ENCODE measurements around the gene NTSR1. TPM values are rescaled to one million over a fixed set of nuclear protein-coding genes. Genes with fewer than 3 reads are reported as not detected.

The NTSR1 gene
- total and polyA plus RNA-seq, 2 of the 8 experiments (the other 6 are each of a cell fraction or from before 2014, with no cell fraction given), result 0.53 to 0.89 TPM

DNA sequence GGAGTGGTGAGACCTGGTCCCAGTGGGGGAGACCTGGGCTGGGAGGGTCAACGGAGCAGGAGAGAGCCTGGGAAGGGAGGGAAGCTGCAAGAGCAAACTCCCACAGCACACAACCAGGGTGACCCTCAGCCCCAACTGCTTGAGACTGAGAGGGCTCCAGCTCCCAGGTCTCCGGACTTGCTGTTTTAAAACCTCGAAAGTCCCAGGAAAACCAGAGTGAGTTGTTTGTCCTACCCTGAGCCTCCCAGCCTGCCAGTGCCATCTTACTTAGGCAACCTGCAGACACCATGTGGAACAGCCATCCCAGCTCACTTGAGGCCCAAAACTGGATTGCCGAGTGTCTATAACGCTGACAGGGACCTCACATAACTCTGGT is 4.8 kb upstream of the NTSR1 start:
- WGBS, 2 experiments (ENCODE audit: extremely low coverage in 1 of 2, insufficient coverage in 1 of 2, insufficient read length in 1 of 2, insufficient replicate concordance in 2 of 2, low coverage in 1 of 2, low lambda C conversion rate in 2 of 2, missing lambda C conversion rate in 1 of 2), result 82% methylated on average over 5 of the region's 5 CpGs; no CpG with 5 or more reads in 1 of the 2 experiments
- ChIA-PET POLR2A (ENCODE audit: partially characterized antibody) (no interaction called here), CTCF (ENCODE audit: partially characterized antibody) (interaction anchor here (1.1 to 4.7 kb wide), 6 partner anchors 10 to 120 kb away, joined by 3 to 34 read pairs (median 4); no protein-coding TSS in a partner anchor)
- Histone ChIP-seq H2BK120ac (replicated peaks; ENCODE audit: low read depth, low read length) (no peak overlapping the region), H3K27ac (ENCODE audit: low read depth, low read length) (no peak overlapping the region), H3K36me3 (ENCODE audit: control insufficient read depth in 2 of 4, insufficient read depth in 4 of 4, low read length in 3 of 4) (no peaks in the 10 kb centered on the region), H3K56ac (replicated peaks; ENCODE audit: insufficient read length, low read depth, low read length) (no peak overlapping the region), H3K18ac (ENCODE audit: extremely low read depth, low read length) (no peak overlapping the region), H2BK5ac (ENCODE audit: low read depth, low read length) (no peak overlapping the region), H2AK5ac (ENCODE audit: low read depth, low read length) (no peak overlapping the region), H3K4me3 (ENCODE audit: extremely low read depth in 1 of 4, insufficient read depth in 2 of 4, low read depth in 3 of 4, low read length in 4 of 4) (no peak overlapping the region), H3K9ac (replicated peaks in 1 of 4; ENCODE audit: extremely low read depth in 1 of 4, low read depth in 3 of 4, low read length in 3 of 4) (no peak overlapping the region), H3K79me2 (ENCODE audit: control insufficient read depth in 1 of 2, insufficient read depth in 2 of 2, low read length in 2 of 2) (no peaks in the 10 kb centered on the region), H3K14ac (ENCODE audit: insufficient read length) (no peak overlapping the region), H2BK20ac (ENCODE audit: low read length) (no peak overlapping the region), H3K23me2 (ENCODE audit: low read depth, low read length) (peaks cover 8% of the 10 kb centered on the region; the same call in 1 of the 2 replicates), H2BK12ac (ENCODE audit: low read depth, low read length) (no peak overlapping the region), H2AFZ (ENCODE audit: low read length) (no peak overlapping the region), H3K9me3 (ENCODE audit: insufficient read depth in 2 of 2, low read depth in 1 of 2, low read length in 1 of 2) (no peaks in the 10 kb centered on the region), H3K27me3 (replicated peaks in 1 of 4; ENCODE audit: control insufficient read depth in 3 of 4, extremely low read depth in 1 of 4, insufficient read depth in 3 of 4, low read length in 3 of 4) (peaks cover 6 to 15% (median 11%) of the 10 kb centered on the region in 4 experiments; a peak in 6 of 7 replicates), H3K4ac (replicated peaks; ENCODE audit: insufficient read length, low read depth, low read length) (no peak overlapping the region), H2BK15ac (ENCODE audit: low read length) (no peak overlapping the region), H3K79me1 (ENCODE audit: low read depth, low read length) (no peaks in the 10 kb centered on the region), H4K5ac (ENCODE audit: insufficient read length, low read depth, low read length) (no peak overlapping the region), H4K8ac (ENCODE audit: extremely low read depth, insufficient read depth, low read length) (no peak overlapping the region), H4K91ac (replicated peaks; ENCODE audit: insufficient read length, low read length) (no peak overlapping the region), H3K4me1 (replicated peaks in 1 of 4; ENCODE audit: control insufficient read depth in 3 of 4, insufficient read depth in 4 of 4, low read length in 3 of 4) (peaks cover 0 to 7% (median 5%) of the 10 kb centered on the region in 4 experiments; a peak in 5 of 7 replicates), H3K4me2 (ENCODE audit: insufficient read depth in 1 of 2, low read depth in 2 of 2, low read length in 2 of 2) (no peak overlapping the region), H4K20me1 (replicated peaks in 1 of 2; ENCODE audit: control insufficient read depth in 1 of 2, insufficient read depth in 2 of 2, low read length in 2 of 2) (no peaks in the 10 kb centered on the region), H3K23ac (ENCODE audit: insufficient read length) (no peak overlapping the region)
- FAIRE-seq, result no peak
- no peak for DNase-seq (ENCODE audit: low read depth in 1 of 2, low spot score in 2 of 2)
- no peak for TF ChIP-seq RBBP5 (IDR thresholded peaks at IDR 0.05; ENCODE audit: borderline replicate concordance, low read depth, low read length)
- TF ChIP-seq SP4 (IDR thresholded peaks at IDR 0.05; ENCODE audit: low read length), result no peak
- TF ChIP-seq, protein P1, sequence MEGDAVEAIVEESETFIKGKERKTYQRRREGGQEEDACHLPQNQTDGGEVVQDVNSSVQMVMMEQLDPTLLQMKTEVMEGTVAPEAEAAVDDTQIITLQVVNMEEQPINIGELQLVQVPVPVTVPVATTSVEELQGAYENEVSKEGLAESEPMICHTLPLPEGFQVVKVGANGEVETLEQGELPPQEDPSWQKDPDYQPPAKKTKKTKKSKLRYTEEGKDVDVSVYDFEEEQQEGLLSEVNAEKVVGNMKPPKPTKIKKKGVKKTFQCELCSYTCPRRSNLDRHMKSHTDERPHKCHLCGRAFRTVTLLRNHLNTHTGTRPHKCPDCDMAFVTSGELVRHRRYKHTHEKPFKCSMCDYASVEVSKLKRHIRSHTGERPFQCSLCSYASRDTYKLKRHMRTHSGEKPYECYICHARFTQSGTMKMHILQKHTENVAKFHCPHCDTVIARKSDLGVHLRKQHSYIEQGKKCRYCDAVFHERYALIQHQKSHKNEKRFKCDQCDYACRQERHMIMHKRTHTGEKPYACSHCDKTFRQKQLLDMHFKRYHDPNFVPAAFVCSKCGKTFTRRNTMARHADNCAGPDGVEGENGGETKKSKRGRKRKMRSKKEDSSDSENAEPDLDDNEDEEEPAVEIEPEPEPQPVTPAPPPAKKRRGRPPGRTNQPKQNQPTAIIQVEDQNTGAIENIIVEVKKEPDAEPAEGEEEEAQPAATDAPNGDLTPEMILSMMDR (IDR thresholded peaks at IDR 0.05; ENCODE audit: control extremely low read depth in 1 of 3, insufficient read depth in 1 of 3, low read depth in 1 of 3, low read length in 3 of 3), result no peak
- no peak for TF ChIP-seq NRF1 (IDR thresholded peaks at IDR 0.05; ENCODE audit: low read depth, low read length)
- no peak for TF ChIP-seq RXRA (IDR thresholded peaks at IDR 0.05; ENCODE audit: insufficient read depth, low read depth, low read length)
- no peak for TF ChIP-seq PHF8 (conservative IDR thresholded peaks at IDR 0.05; ENCODE audit: low read depth, low read length)
- TF ChIP-seq, protein P2, sequence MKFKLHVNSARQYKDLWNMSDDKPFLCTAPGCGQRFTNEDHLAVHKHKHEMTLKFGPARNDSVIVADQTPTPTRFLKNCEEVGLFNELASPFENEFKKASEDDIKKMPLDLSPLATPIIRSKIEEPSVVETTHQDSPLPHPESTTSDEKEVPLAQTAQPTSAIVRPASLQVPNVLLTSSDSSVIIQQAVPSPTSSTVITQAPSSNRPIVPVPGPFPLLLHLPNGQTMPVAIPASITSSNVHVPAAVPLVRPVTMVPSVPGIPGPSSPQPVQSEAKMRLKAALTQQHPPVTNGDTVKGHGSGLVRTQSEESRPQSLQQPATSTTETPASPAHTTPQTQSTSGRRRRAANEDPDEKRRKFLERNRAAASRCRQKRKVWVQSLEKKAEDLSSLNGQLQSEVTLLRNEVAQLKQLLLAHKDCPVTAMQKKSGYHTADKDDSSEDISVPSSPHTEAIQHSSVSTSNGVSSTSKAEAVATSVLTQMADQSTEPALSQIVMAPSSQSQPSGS (IDR thresholded peaks at IDR 0.05; ENCODE audit: low read length), result no peak
- TF ChIP-seq JUN (IDR thresholded peaks at IDR 0.05; ENCODE audit: low read depth, low read length), result no peak
- no peak for TF ChIP-seq SP2 (IDR thresholded peaks at IDR 0.05; ENCODE audit: low read length)
- no peak for TF ChIP-seq BRCA1 (IDR thresholded peaks at IDR 0.05; ENCODE audit: low read depth, low read length)
